CD4-positive, alpha-beta T cell treated with Interferon alpha-2 for 1 hour (primary cell): ENCODE measurements around the gene INPPL1.
"Not testable (repeated sequence)": the region's sequence is repeated elsewhere in the genome, so short reads cannot be mapped to it uniquely, and the experiment has no call there.

Source experiments
- DNase-seq, 2 donors: peaks; one replicate each; pipeline ENCODE4 v3.0.0-alpha.2; 2020 to 2022

INPPL1 gene

GRCh38 chr11:72247584-72247983 is 23.0 kb downstream of the INPPL1 start:
- no peak for DNase-seq

DNA sequence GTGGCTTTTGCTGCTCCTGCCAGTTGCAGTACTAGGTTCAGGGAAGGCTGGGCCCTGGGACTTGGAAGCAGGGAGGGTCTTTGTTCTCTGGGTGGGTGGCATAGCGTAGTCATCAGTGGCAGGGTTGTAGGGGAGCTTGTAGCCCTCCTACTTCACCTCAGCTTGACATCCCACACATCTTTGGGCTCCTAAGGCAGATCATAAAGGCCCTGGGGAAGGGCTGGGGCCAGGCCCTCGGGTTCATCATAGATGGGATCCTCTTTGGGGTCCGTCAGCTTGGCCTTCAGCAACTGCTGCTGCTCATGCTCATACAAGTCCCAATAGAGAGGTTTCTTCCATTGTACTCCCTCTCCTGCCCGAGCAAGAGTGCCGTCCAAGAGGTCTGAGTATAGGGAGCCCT is 25.4 kb downstream of the INPPL1 start:
- no peak for DNase-seq

GRCh38 chr11:72250661-72251464 is 26.3 kb downstream of the INPPL1 start:
- no peak for DNase-seq

- no peak for DNase-seq
Observed at GRCh38 chr11:72251614-72252013, 27.0 kb downstream of the INPPL1 start.

DNA sequence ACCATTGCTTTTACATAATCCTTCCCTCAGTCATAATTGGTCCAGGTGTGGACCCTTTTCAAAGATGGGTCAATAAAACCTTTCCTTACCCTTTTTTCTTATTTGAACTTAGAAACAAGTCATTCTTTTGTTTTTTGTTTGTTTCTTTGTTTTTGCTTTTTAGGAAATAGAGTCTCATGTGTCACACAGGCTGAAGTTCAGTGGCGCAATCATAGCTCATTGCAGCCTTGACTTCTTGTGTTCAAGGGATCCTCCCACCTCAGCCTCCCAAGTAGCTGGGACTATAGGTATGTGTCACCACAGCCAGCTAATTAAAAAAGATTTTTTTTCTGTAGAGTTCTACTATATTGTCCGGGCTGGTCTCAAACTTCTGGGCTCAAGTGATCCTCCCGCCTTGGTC is 28.8 kb downstream of the INPPL1 start:
- no peak for DNase-seq

GRCh38 chr11:72254299-72254993 is 29.9 kb downstream of the INPPL1 start:
- DNase-seq: no peak

DNA sequence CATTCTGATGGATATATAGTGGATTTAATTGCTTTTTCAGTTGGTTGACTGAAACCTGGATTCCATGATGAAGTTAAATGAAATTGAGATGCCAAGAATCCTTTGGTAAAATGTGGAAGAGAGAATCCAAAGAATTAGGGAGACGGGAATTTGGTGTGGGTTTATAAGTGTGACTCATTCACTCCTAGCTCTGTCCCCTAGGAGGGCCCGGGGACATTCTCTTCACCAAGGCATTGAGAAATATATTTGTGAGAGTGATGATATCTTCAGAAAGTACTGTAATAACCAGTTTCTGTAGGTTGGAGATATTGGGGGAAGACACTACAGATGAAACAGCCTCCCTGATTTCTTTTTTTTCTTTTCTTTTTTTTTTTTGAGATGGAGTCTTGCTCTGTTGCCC is 33.0 kb downstream of the INPPL1 start:
- no peak for DNase-seq

GRCh38 chr11:72259490-72259889 is 34.9 kb downstream of the INPPL1 start:
- no peak for DNase-seq

GRCh38 chr11:72260574-72260973 is 36.0 kb downstream of the INPPL1 start:
- DNase-seq: no peak

DNA sequence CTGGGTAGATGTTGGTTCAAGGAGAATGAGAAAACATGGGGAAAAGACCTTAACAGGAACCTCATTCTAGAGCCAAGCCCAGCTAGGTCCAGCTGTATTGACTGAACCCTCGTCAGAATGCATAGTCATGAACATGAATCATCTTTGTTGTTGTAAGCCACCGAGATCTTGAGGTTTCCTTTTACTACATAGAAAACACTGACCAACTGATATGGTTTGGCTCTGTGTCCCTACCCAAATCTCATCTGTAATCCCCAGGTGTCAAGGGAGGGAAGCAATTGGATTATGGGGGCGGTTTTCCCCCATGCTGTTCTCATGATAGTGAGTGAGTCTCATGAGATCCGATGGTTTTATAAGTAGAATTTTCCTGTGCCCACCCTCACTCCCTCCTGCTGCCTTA is 38.8 kb downstream of the INPPL1 start:
- DNase-seq: no peak

GRCh38 chr11:72265951-72266350 is 41.4 kb downstream of the INPPL1 start:
- DNase-seq: no peak

- not testable (repeated sequence) for DNase-seq
Observed at GRCh38 chr11:72266960-72267359, 42.4 kb downstream of the INPPL1 start.

DNA sequence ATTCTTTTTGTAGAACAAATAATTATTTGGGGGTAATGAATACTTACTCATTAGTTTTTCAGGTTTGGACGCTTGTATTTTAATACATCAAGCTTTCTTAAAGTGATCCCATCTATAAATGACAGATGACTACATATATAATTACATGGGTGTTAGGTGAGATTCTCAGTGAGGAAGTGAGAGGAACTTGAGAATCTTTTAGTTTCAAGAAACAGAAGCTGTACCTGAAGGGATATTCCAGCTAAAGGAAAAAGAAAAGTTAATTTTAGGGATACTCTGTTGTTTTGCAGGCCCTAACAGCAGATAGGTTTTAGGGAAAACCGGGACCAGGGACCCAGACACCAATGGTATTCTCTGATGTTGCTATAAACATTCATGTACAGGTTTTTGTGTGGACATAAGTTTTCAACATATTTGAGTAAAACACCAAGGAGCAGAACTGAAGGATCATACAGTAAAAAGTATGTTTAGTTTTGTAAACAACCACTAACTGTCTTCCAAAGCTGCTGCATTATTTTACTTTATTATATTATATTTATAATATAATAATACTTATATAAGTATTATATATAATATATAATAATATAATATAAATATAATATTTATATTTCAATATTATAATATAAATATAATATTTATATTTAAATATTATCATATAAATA is 43.5 kb downstream of the INPPL1 start:
- DNase-seq: no peak

GRCh38 chr11:72271980-72272379 is 47.4 kb downstream of the INPPL1 start:
- DNase-seq: no peak

DNA sequence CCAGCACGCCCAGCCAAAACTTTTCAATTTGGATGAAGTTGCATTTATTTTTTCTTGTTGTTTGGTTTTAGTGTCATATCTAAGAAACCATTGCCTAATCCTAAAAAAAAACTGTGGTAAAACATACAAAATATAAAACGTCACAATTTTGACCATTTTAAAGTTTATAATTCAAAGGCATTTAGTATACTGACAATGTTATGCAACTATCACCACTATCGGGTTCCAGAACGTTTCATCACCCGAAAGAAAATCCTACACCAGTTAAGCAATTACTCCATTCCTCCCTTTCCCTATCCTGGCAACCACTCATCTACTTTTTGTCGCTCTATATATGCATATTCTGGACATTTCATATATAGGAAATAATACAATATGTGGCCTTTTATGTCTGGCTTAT is 49.9 kb downstream of the INPPL1 start:
- no peak for DNase-seq

- DNase-seq: no peak
Observed at GRCh38 chr11:72278905-72279304, 54.3 kb downstream of the INPPL1 start.

- no peak for DNase-seq
Observed at GRCh38 chr11:72280037-72280436, 55.5 kb downstream of the INPPL1 start.

- no peak for DNase-seq
Observed at GRCh38 chr11:72280726-72281315, 56.3 kb downstream of the INPPL1 start.

GRCh38 chr11:72283947-72284346 is 59.4 kb downstream of the INPPL1 start:
- DNase-seq: no peak

DNA sequence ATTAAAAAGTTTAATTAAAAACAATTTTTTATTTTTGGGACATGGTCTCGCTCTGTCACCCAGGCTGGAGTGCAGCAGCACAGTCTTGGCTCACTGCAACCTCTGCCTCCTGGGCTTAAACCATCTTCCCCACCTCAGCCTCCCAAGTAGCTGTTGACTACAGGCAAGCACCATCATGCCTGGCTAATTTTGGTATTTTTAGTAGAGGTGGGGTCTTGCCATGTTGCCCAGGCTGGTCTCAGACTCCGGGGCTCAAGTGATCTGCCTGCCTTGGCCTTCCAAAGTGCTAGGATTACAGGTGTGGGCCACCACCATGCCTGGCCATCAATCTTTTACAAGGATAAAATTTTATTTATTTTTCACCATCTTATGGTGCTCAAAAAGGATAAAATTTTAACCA is 62.7 kb downstream of the INPPL1 start:
- DNase-seq: no peak
